Urinary bladder (tissue), 4 donors: ENCODE results near the gene MSLN. TPM values are rescaled to one million over a fixed set of nuclear protein-coding genes. Genes with fewer than 3 reads are reported as not detected.

ENCODE experiments used
- DNase-seq: peaks from one replicate; pipeline ENCODE4 v3.0.0-alpha.2; 2015; ENCODE audit errors: extremely low spot score
- H3K27ac ChIP-seq: one replicate; pipeline ENCODE4 v1.5.1; 2013; ENCODE audit warnings: low read depth, mild to moderate bottlenecking, moderate library complexity
- H3K36me3 ChIP-seq: one replicate; pipeline ENCODE4 v1.6.1; 2013; ENCODE audit warnings: mild to moderate bottlenecking, moderate library complexity; ENCODE audit not compliant: insufficient read depth
- H3K4me1 ChIP-seq: one replicate; pipeline ENCODE4 v1.6.1; 2013; ENCODE audit warnings: mild to moderate bottlenecking, moderate library complexity; ENCODE audit not compliant: insufficient read depth
- H3K4me3 ChIP-seq: one replicate; pipeline ENCODE4 v1.5.1; 2013; ENCODE audit warnings: low read depth, low read length
- WGBS: extraction: QIAGEN DNeasy Blood & Tissue Kit; methylation state at CpG from one replicate; pipeline ENCODE4 v1.1.7; 2013; 5-methylcytosine and 5-hydroxymethylcytosine counted together
- polyA plus RNA-seq: library from polyadenylated mRNA; stranded (reverse); fragments of 200-250 nt; gene quantifications from one replicate; pipeline ENCODE4 v1.2.3, GENCODE V29; 2013
- total RNA-seq: library from RNA; depleted of rRNA; stranded (reverse); fragments of >200 nt; gene quantifications from one replicate; pipeline ENCODE4 v1.2.3, GENCODE V29; 2014
- donor health status: healthy with polysubstance abuse.
- donor health status: healthy.

Gene MSLN
- total and polyA plus RNA-seq, 2 donors = 0.41 to 0.74 TPM

- 40% methylated on average over 47 of the region's 47 CpGs for WGBS
- DNase-seq = no peak
- Histone ChIP-seq H3K36me3 (no peaks in the 10 kb centered on the region), H3K27ac (no peak overlapping the region), H3K4me3 (peak overlapping the region; percentile 90), H3K4me1 (no peaks in the 10 kb centered on the region)
Measured at GRCh38 chr16:787321-787966, 26.9 kb downstream of the MSLN start.

- H3K27ac ChIP-seq = no peak within 1 kb of the TSS
- under 1% methylated on average over 45 of the region's 45 CpGs for WGBS
- DNase-seq = no peak
- H3K4me3 ChIP-seq = peak within 1 kb of the TSS; percentile 90
- no peaks in the 10 kb centered on the region for H3K4me1 ChIP-seq
- no peaks in the 10 kb centered on the region for H3K36me3 ChIP-seq
Measured at GRCh38 chr16:787978-788398, 27.5 kb downstream of the MSLN start, which contains the start of gene RPUSD1. Gene RPUSD1, minus strand, starts transcription at chr16:788381. Its CDS starts 644 bp downstream, at chr16:787737.

GRCh38 chr16:788399-789126 is 28.0 kb downstream of the MSLN start, which contains the start of gene CHTF18:
Gene CHTF18, plus strand, starts transcription at chr16:788620. Its CDS starts 65 bp downstream, at chr16:788685.
- WGBS = under 1% methylated on average over 97 of the region's 97 CpGs
- peak; percentile 59 for DNase-seq
- Histone ChIP-seq H3K4me3 (peak within 1 kb of the TSS; percentile 90), H3K4me1 (no peaks in the 10 kb centered on the region), H3K27ac (no peak within 1 kb of the TSS), H3K36me3 (no peaks in the 10 kb centered on the region)

GRCh38 chr16:789191-789850 is 28.8 kb downstream of the MSLN start:
- Histone ChIP-seq H3K4me3 (peak overlapping the region; percentile 52), H3K27ac (no peak overlapping the region), H3K36me3 (no peaks in the 10 kb centered on the region), H3K4me1 (no peaks in the 10 kb centered on the region)
- DNase-seq = no peak
- 69% methylated on average over 33 of the region's 33 CpGs for WGBS

GRCh38 chr16:790086-790485 is 29.6 kb downstream of the MSLN start:
- Histone ChIP-seq H3K4me3 (no peak overlapping the region), H3K27ac (no peak overlapping the region), H3K4me1 (no peaks in the 10 kb centered on the region), H3K36me3 (no peaks in the 10 kb centered on the region)
- 93% methylated on average over 17 of the region's 17 CpGs for WGBS
- DNase-seq = no peak

- no peak overlapping the region for H3K27ac ChIP-seq
- H3K4me1 ChIP-seq = no peaks in the 10 kb centered on the region
- 97% methylated on average over 23 of the region's 23 CpGs for WGBS
- H3K4me3 ChIP-seq = no peak overlapping the region
- no peaks in the 10 kb centered on the region for H3K36me3 ChIP-seq
- DNase-seq = no peak
Measured at GRCh38 chr16:791131-791530, 30.6 kb downstream of the MSLN start.

GRCh38 chr16:792221-792995 is 31.9 kb downstream of the MSLN start:
- H3K4me1 ChIP-seq = no peaks in the 10 kb centered on the region
- no peak overlapping the region for H3K27ac ChIP-seq
- H3K4me3 ChIP-seq = no peak overlapping the region
- WGBS = 91% methylated on average over 46 of the region's 46 CpGs
- H3K36me3 ChIP-seq = no peaks in the 10 kb centered on the region
- DNase-seq = no peak

DNA sequence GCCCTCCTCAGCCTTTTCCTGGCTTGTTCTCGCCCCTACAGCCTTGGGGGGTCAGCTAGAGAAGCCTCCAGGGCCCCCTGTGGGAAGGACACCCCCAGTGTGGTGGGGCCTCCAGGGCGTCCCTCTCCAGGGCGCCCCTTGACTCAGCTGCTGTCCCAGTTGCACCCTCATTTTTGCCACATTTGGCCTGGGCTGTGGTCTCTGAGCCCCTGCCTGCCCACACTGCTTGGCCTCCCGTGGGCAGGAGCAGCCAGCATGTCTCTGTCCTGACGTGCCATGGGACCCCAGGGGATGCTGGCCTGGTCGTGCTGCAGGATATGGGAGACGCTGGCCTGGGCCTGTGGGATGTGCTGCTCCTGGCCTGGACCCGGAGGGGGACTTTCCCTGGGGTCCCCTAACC is 32.9 kb downstream of the MSLN start:
- H3K4me1 ChIP-seq = no peaks in the 10 kb centered on the region
- WGBS = 93% methylated on average over 8 of the region's 8 CpGs
- no peak for DNase-seq
- H3K4me3 ChIP-seq = no peak overlapping the region
- H3K27ac ChIP-seq = no peak overlapping the region
- no peaks in the 10 kb centered on the region for H3K36me3 ChIP-seq

GRCh38 chr16:794091-794822 is 33.7 kb downstream of the MSLN start:
- 87% methylated on average over 40 of the region's 40 CpGs for WGBS
- no peak overlapping the region for H3K4me3 ChIP-seq
- no peaks in the 10 kb centered on the region for H3K36me3 ChIP-seq
- DNase-seq = no peak
- no peaks in the 10 kb centered on the region for H3K4me1 ChIP-seq
- H3K27ac ChIP-seq = no peak overlapping the region

DNA sequence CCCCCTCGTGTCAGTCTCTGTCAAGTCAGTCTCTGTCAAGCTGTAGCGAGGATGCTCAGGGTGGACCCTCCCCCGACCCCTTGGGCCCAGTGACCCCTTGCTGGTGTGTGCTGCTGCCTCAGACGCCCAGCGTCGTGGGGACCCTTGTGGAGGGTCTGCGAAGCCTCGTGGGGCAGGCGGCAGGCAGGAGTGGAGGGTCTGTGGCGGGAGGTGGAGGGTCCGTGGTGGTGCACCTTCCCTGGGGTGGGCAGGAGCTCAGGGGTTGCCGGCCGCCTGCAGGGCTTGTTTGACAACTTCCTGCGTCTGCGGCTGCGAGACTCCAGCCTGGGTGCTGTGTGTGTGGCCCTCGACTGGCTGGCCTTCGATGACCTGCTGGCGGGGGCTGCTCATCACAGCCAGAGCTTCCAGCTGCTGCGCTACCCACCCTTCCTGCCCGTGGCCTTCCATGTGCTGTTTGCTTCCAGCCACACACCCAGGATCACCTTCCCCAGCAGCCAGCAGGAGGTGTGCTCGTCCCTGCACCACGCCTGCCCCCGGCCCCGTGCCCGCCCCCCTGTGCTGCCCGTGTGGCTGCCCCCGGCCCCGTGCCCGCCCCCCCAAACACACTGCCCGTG is 34.4 kb downstream of the MSLN start:
- no peak overlapping the region for H3K27ac ChIP-seq
- 79% methylated on average over 31 of the region's 31 CpGs for WGBS

DNA sequence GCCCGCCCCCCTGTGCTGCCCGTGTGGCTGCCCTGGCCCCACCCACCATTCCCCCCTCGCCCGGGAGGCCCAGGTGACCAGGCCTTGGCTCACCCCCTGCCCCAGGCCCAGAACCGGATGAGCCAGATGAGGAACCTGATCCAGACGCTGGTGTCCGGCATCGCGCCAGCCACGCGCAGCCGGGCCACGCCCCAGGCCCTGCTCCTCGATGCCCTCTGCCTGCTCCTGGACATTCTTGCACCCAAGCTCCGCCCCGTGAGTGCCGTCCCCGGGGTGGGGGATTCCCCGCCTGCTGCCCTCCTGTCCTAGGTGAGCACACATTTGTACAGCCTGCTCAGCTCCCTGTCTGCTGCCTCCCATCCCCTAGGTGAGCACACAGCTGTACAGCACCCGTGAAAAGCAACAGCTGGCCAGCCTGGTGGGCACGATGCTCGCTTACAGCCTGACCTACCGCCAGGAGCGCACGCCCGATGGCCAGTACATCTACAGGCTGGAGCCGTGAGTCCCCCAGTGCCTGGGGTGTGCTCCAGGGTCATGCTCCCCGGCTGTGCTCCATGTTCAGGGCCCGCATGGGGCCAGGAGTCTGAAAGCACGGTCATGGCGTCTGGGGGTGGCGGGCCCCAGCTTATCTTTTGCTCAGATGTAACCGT is 35.2 kb downstream of the MSLN start:
- DNase-seq = no peak

More for the DNA sequence above, 34.4 kb downstream of the MSLN start:
- H3K4me1 ChIP-seq = no peaks in the 10 kb centered on the region
- no peak overlapping the region for H3K4me3 ChIP-seq
- H3K36me3 ChIP-seq = no peaks in the 10 kb centered on the region
- DNase-seq = no peak

More for the DNA sequence above, 35.2 kb downstream of the MSLN start:
- no peaks in the 10 kb centered on the region for H3K36me3 ChIP-seq
- no peak overlapping the region for H3K27ac ChIP-seq
- WGBS = 79% methylated on average over 33 of the region's 33 CpGs
- no peak overlapping the region for H3K4me3 ChIP-seq
- no peaks in the 10 kb centered on the region for H3K4me1 ChIP-seq
